ENCODE measurements around the gene REPIN1.

REPIN1 gene

GRCh38 chr7:150361402-150361801 is 7.2 kb upstream of the REPIN1 start:
- DNase-seq: no peak

GRCh38 chr7:150361807-150362621 is 6.6 kb upstream of the REPIN1 start:
- DNase-seq: no peak

- DNase-seq: no peak
Measured at GRCh38 chr7:150363370-150363769, 5.3 kb upstream of the REPIN1 start.

GRCh38 chr7:150363872-150364271 is 4.8 kb upstream of the REPIN1 start:
- DNase-seq: no peak

- DNase-seq: no peak
Measured at GRCh38 chr7:150365194-150365593, 3.4 kb upstream of the REPIN1 start.

- no peak for DNase-seq
Measured at GRCh38 chr7:150365673-150366398, 2.8 kb upstream of the REPIN1 start.

GRCh38 chr7:150367677-150368095 is 936 bp upstream of the REPIN1 start:
- peak; percentile 94 for DNase-seq

GRCh38 chr7:150368884-150369747 is 494 bp downstream of the REPIN1 start:
- DNase-seq: peak; percentile 66

- DNase-seq: no peak
Measured at GRCh38 chr7:150369748-150370501, 1.3 kb downstream of the REPIN1 start.

GRCh38 chr7:150370612-150371071 is 2.0 kb downstream of the REPIN1 start:
- DNase-seq: no peak

- DNase-seq: no peak
Measured at GRCh38 chr7:150371131-150371995, 2.7 kb downstream of the REPIN1 start.

- no peak for DNase-seq
Measured at GRCh38 chr7:150371996-150372270, 3.3 kb downstream of the REPIN1 start.

GRCh38 chr7:150372271-150373048 is 3.8 kb downstream of the REPIN1 start:
- DNase-seq: no peak

GRCh38 chr7:150373049-150373801 is 4.6 kb downstream of the REPIN1 start:
- DNase-seq: no peak

- no peak for DNase-seq
Measured at GRCh38 chr7:150374026-150374425, 5.4 kb downstream of the REPIN1 start.

- DNase-seq: no peak
Measured at GRCh38 chr7:150374472-150374871, 5.8 kb downstream of the REPIN1 start.

- no peak for DNase-seq
Measured at GRCh38 chr7:150375662-150376521, 7.3 kb downstream of the REPIN1 start.

- no peak for DNase-seq
Measured at GRCh38 chr7:150376560-150376959, 7.9 kb downstream of the REPIN1 start.

GRCh38 chr7:150377196-150377595 is 8.6 kb downstream of the REPIN1 start:
- no peak for DNase-seq

Measured in 8988T (cell line).